Inflammatory macrophage (primary cell): Measurements from ENCODE around the gene EPB41L1.
A peak's percentile ranks its signal among the peaks of the same experiment; 100 is the strongest.

Experiments
- DNase-seq, 2 donors: peaks; one replicate each; pipeline ENCODE4 v3.0.0-alpha.2; 2020 to 2022

The EPB41L1 gene

GRCh38 chr20:36155991-36156390, 1.5 kb downstream of the EPB41L1 start:
- DNase-seq, result no peak

DNA sequence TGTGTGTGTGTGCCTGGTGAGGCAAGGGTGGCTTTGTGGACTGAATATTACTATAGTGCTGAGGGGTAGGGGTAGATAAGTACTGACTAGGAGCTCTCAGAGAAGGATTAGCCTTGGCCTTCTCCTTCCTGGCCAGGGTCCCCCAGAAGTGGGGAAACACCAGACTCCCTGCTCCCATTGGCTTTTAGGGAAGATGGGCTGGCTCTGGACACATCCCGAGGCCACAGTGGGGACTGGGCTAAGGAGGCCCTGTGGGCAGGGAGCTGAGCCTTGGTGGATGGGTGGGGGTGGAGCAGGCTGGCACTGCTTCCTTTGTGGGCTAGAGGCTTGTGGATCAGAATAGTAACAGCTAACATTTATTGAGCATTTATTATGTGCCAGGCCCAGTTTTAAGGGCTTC, 3.1 kb downstream of the EPB41L1 start:
- no peak for DNase-seq

GRCh38 chr20:36158160-36158741, 3.7 kb downstream of the EPB41L1 start:
- no peak for DNase-seq

GRCh38 chr20:36159833-36160232, 5.3 kb downstream of the EPB41L1 start:
- DNase-seq, result no peak

DNA sequence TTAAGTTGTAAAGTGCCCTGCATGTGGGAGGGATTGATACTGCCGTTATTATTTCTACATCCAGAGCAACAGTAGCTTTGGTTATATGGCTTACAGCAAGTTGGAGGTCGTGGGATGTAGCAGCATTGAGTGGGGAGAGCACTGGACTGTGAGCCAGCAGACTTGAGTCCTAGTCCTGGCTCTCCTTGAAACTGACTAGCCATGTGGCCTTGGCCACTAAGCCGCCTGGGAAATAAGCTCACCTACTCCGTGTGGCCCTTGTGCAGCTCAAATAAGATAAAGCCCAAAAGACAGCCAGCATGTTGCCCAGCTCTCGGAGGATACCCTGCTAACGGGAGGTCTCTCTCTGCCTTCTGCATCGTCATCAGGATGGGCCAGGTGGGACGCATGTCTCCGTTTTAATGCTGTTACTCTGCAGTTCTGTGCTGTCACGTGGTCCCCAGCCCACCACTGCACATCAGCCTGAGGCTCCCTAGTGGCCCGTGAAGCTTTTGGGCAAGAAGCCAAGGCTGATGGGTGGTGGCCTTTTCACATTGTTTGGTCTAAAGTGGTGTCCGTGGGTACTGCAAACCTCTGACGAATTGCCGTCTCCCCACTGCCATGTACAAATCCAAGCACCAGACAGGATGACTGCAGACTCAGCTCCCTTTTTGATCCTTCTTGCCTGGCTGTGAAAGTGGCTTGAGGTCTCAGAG, 7.9 kb downstream of the EPB41L1 start:
- DNase-seq, result no peak

DNA sequence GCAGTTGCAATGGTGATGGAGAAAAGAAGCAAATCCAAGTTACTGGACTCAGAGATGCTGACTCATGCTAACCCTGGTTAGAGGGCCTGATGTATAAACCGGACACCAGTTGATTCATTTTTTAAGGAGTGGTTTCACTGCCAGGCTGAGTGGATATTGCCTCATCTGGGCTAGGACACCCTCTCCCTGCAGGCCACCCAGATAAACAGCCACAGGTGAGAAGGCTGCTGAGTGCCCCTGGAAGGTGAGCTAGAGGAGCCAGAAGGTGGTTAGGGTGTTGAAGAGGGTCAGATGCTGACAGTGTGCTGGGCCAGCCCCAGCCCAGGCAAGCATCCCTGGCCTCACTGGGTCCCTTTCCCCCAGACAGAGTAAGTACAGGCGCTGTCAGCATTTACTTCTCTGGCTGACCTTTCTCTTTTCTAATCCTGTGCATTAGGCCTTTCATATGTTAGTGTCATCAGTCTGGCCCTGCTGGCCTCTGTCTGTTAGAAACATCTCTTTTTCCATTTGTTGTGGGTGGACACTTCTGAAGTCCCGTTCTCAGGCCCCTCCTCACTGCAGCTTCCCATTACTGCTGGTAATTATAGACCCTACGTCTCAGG, 13.5 kb downstream of the EPB41L1 start:
- DNase-seq, result no peak

GRCh38 chr20:36170542-36171215, 16.1 kb downstream of the EPB41L1 start:
- no peak for DNase-seq

DNA sequence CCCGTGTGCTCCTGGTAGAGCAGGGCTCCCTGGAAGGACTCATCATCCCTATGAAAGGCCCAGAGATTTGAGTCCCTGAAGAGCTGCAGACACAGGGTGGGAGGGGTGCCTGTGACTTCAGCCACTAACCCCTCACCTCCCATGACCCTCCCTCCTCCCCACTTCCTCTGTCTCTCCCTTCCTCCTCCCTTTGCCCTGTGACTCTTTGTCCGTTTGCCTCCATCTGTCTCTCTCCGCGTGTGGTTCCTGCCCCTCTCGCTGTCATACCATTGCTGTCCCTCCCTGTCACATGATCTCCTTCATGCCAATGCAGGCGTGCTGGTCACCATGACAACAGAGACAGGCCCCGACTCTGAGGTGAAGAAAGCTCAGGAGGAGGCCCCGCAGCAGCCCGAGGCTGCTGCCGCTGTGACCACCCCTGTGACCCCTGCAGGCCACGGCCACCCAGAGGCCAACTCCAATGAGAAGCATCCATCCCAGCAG, 19.0 kb downstream of the EPB41L1 start:
- DNase-seq, result peak; percentile 34 to 36

GRCh38 chr20:36175016-36175415, 20.5 kb downstream of the EPB41L1 start:
- DNase-seq, result no peak

GRCh38 chr20:36175475-36175995, 21.0 kb downstream of the EPB41L1 start:
- no peak for DNase-seq

DNA sequence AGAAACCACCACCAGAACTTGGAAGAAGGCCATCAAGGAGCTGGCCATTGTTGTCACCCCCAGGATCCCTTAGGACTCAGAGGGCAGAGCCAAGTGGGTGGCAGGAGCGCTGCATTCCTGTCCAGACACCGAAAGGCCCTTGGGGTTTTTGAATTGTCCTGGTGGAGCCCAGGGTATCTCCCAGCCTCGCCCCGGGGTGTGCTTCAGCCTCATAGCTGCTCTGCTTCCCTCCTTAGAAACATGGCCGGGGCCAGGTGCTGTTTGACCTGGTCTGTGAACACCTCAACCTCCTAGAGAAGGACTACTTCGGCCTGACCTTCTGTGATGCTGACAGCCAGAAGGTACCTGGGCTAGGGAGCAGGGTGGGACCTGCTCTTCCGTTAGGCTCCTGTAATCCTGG, 23.2 kb downstream of the EPB41L1 start:
- no peak for DNase-seq

GRCh38 chr20:36179170-36179945, 24.8 kb downstream of the EPB41L1 start:
- no peak for DNase-seq

DNA sequence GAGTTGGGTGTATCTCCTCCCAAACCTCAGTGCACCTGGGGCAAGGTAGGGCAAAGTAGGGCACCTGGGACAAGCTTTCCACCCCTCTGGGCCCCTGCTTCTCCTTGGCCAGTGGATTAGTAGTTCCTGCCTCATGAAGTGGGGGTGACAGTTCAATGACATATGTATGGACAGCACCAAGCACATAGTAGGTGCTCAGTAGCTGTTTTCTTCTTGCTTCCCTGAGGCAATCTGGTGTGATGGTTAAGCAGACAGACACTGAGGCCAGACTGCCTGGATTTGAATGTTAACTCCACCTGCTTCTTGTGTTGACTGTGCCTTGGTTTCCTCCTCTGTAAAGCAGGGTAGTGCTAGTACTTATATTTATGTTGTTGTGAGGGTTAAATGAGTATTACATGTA, 25.8 kb downstream of the EPB41L1 start:
- DNase-seq, result no peak

- peak; percentile 67 to 71 for DNase-seq
Measured at GRCh38 chr20:36181934-36182603, 27.5 kb downstream of the EPB41L1 start.

GRCh38 chr20:36182604-36183154, 28.1 kb downstream of the EPB41L1 start:
- no peak for DNase-seq

DNA sequence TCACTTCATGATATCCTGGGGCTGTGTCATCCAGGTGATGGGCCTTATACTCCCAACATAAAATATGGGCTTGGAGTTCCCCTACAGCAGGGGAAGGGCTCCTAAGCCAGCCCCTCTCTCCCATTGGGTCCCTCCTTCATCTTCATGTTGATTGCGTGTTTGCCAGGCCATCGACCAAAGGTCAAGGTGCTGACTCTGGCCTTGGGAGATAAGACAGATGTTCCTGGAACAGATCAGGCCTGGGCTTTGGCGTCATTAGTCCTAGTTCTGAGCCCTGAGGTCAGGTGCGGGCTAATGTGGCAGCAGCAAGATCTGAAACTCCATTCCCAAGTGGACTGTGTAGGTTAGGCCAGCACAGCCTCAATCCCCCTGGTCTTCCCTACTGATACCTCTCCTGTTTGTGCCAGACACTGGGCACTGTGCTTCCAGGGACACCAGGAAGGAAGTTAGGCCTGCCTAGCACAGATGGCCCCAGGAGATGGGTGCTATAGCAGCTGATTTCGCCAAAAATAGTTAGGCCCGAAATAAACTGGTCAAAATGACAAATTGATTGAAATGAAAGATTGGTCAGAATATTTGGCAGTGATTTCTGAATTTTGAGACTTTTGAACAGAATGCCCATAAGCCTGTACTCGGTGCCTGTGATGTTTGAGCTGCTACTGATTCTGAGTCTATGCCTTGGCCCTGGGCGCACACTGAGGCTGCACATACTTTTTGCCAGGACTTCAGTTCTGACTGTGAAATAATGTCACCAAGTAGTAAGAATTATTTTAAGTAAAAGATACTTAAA, 28.8 kb downstream of the EPB41L1 start:
- no peak for DNase-seq

- no peak for DNase-seq
Measured at GRCh38 chr20:36184816-36185776, 30.6 kb downstream of the EPB41L1 start.

DNA sequence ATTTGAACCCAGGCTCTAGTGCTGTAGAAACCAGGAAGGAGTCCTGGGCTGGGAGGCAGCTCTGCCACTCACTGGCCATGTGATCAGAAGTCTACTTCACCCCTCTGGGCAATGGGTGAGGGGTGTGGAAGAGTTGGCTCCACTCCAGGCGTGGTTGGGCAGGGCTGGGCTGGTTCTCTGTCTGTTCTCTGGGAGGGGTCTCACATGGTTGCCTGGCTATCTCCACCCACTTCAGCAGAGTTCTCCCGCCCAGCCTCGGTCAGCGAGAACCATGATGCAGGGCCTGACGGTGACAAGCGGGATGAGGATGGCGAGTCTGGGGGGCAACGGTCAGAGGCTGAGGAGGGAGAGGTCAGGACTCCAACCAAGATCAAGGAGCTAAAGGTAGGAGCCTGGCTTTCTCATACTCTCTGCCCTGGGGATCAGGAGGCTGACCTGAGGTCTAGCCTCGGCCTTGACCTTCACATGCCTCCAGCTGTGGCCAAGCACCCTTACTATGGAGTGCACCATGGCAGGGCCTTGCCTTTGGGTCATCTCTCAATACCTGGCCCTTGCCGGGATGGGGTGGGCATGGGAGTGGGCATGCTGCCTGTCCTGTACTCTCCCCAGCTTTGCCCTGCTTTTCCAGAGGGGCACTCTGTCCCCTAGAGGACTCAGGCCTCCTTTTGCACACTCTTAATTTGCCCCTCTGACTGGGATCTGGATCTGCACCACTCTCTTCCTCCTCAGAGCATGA, 39.6 kb downstream of the EPB41L1 start:
- no peak for DNase-seq

GRCh38 chr20:36196676-36197075, 42.1 kb downstream of the EPB41L1 start:
- DNase-seq, result no peak
